Mesendoderm (in vitro differentiated cells): ENCODE measurements around the gene ILKAP.

ENCODE experiments used
- DNase-seq: peaks from one replicate; pipeline ENCODE4 v3.0.0; 2013
- H2AK5ac ChIP-seq: 2 replicates; pipeline ENCODE4 v1.6.1; 2013; ENCODE audit warnings: low read length, inconsistent platforms
- H2BK120ac ChIP-seq: 2 replicates; pipeline ENCODE4 v1.6.1; 2013; ENCODE audit warnings: low read depth, mild to moderate bottlenecking, low read length, moderate library complexity, mixed read lengths
- H2BK15ac ChIP-seq: replicated peaks from 2 replicates; pipeline ENCODE4 v1.6.1; 2013; ENCODE audit warnings: low read depth, mild to moderate bottlenecking, moderate library complexity
- H2BK5ac ChIP-seq: 2 replicates; pipeline ENCODE4 v1.6.1; 2013; ENCODE audit warnings: low read length, inconsistent platforms
- H3K18ac ChIP-seq: 2 replicates; pipeline ENCODE4 v1.6.1; 2013; ENCODE audit warnings: mild to moderate bottlenecking, low read length, mixed read lengths
- H3K23ac ChIP-seq: one replicate; pipeline ENCODE4 v1.6.1; 2013; ENCODE audit warnings: low read length
- H3K27ac ChIP-seq: 2 replicates; pipeline ENCODE4 v1.5.1; 2013; ENCODE audit warnings: low read depth, mild to moderate bottlenecking, inconsistent platforms, low read length, moderate library complexity
- H3K27me3 ChIP-seq: 2 replicates; pipeline ENCODE4 v1.6.1; 2013; ENCODE audit warnings: low read length, control low read depth, mild to moderate bottlenecking, inconsistent platforms; ENCODE audit not compliant: insufficient read depth, poor library complexity
- H3K36me3 ChIP-seq: 2 replicates; pipeline ENCODE4 v1.6.1; 2013; ENCODE audit warnings: low read length, inconsistent platforms; ENCODE audit not compliant: control insufficient read depth, insufficient read depth
- H3K4ac ChIP-seq: one replicate; pipeline ENCODE4 v1.6.1; 2013; ENCODE audit warnings: low read depth, mild to moderate bottlenecking, low read length, moderate library complexity
- H3K4me1 ChIP-seq: 2 replicates; pipeline ENCODE4 v1.6.1; 2013; ENCODE audit warnings: low read depth, low read length, inconsistent platforms; ENCODE audit not compliant: control insufficient read depth
- H3K4me2 ChIP-seq: 2 replicates; pipeline ENCODE4 v1.6.1; 2013; ENCODE audit warnings: low read length
- H3K4me3 ChIP-seq: 2 replicates; pipeline ENCODE4 v1.5.1; 2013; ENCODE audit warnings: mild to moderate bottlenecking, low read length
- H3K56ac ChIP-seq: one replicate; pipeline ENCODE4 v1.6.1; 2013; ENCODE audit warnings: low read length
- H3K79me1 ChIP-seq: 2 replicates; pipeline ENCODE4 v1.6.1; 2013; ENCODE audit warnings: low read length, inconsistent platforms
- H3K79me2 ChIP-seq: 2 replicates; pipeline ENCODE4 v1.6.1; 2013; ENCODE audit warnings: mild to moderate bottlenecking, low read length; ENCODE audit not compliant: control insufficient read depth, insufficient read depth
- H3K9ac ChIP-seq: 2 replicates; pipeline ENCODE4 v1.6.1; 2013; ENCODE audit warnings: low read length, inconsistent platforms
- H4K5ac ChIP-seq: one replicate; pipeline ENCODE4 v1.6.1; 2013; ENCODE audit warnings: low read length
- H4K8ac ChIP-seq: one replicate; pipeline ENCODE4 v1.6.1; 2013; ENCODE audit warnings: low read depth, mild to moderate bottlenecking, control low read depth, low read length, moderate library complexity
- whole genome bisulfite sequencing: extraction: QIAGEN DNeasy Blood & Tissue Kit; methylation state at CpG from one replicate; pipeline ENCODE4 v1.1.7; 2013; ENCODE audit warnings: low lambda C conversion rate, missing lambda C conversion rate; ENCODE audit not compliant: insufficient coverage; ENCODE audit errors: extremely low coverage; 5-methylcytosine and 5-hydroxymethylcytosine counted together

Gene ILKAP

GRCh38 chr2:238131761-238132462 lies 71.6 kb downstream of the ILKAP start:
- Histone ChIP-seq H3K36me3 (no peaks in the 10 kb centered on the region), H3K56ac (no peak overlapping the region), H3K27me3 (no peaks in the 10 kb centered on the region), H3K79me2 (no peaks in the 10 kb centered on the region), H4K8ac (no peak overlapping the region), H3K4ac (no peak overlapping the region), H2AK5ac (no peak overlapping the region), H3K4me2 (no peak overlapping the region), H2BK15ac (no peak overlapping the region), H2BK120ac (no peak overlapping the region), H3K79me1 (no peaks in the 10 kb centered on the region), H4K5ac (no peak overlapping the region), H3K9ac (no peak overlapping the region), H3K4me1 (peaks cover 3% of the 10 kb centered on the region), H3K27ac (no peak overlapping the region), H3K18ac (no peak overlapping the region), H3K4me3 (no peak overlapping the region), H3K23ac (no peak overlapping the region), H2BK5ac (no peak overlapping the region)
- no peak for DNase-seq
- WGBS: no CpG with 5 or more reads among the region's 14 CpGs

DNA sequence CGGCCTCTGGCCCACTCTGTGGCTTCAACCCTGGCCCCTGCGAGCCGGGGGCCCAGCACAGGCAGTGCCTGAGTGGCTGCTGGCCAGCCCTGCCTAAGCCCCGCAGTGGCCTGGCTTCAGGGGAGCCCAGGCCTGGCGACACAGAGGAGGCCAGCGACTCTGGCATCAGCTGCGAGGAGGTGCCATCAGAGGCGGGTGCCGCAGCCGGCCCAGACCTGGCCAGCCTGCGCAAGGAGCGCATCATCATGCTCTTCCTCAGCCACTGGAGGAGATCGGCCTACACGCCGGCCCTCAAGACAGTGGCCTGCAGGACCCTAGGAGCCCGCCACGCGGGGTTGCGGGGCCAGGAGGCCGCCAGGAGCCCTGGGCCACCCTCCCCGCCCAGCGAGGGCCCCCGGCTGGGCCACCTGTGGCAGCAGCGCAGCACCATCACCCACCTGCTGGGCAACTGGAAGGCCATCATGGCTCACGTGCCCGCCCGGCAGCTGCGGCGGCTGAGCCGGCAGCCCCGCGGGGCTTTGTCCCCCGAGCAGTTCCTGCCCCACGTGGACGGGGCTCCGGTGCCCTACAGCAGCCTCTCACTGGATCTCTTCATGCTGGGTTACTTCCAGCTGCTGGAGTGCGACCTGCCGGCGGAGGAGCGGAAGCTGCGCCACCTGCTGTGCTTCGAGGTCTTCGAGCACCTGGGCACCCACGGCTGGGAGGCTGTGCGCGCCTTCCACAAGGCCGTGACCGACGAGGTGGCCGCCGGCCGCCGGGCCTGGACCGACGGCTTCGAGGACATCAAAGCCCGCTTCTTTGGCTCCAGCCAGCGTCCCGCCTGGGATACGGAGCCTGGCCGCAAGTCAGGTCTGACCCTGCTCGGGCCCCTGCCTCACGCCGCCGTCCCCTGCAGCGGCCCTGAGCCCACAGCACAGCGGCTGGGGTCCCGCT lies 72.5 kb downstream of the ILKAP start:
- no CpG with 5 or more reads among the region's 68 CpGs for WGBS

GRCh38 chr2:238130111-238130695 lies 73.3 kb downstream of the ILKAP start:
- H2AK5ac ChIP-seq: no peak overlapping the region

More for the DNA sequence above, 72.5 kb downstream of the ILKAP start:
- Histone ChIP-seq H3K27ac (no peak overlapping the region), H2BK15ac (no peak overlapping the region), H3K23ac (no peak overlapping the region), H3K56ac (no peak overlapping the region), H2BK120ac (no peak overlapping the region), H3K36me3 (no peaks in the 10 kb centered on the region), H2BK5ac (no peak overlapping the region), H3K9ac (no peak overlapping the region), H3K4me1 (peaks cover 4% of the 10 kb centered on the region), H3K79me1 (no peaks in the 10 kb centered on the region), H3K4ac (no peak overlapping the region), H3K4me3 (no peak overlapping the region), H3K18ac (no peak overlapping the region), H4K5ac (no peak overlapping the region), H3K79me2 (no peaks in the 10 kb centered on the region), H4K8ac (no peak overlapping the region), H2AK5ac (no peak overlapping the region), H3K27me3 (no peaks in the 10 kb centered on the region), H3K4me2 (no peak overlapping the region)
- no peak for DNase-seq

GRCh38 chr2:238129166-238130010 lies 74.1 kb downstream of the ILKAP start:
- H3K36me3 ChIP-seq: no peaks in the 10 kb centered on the region
- H3K56ac ChIP-seq: peak overlapping the region; percentile 49
- H3K9ac ChIP-seq: no peak overlapping the region
- no peak overlapping the region for H3K27ac ChIP-seq
- no peak overlapping the region for H3K23ac ChIP-seq
- H3K27me3 ChIP-seq: no peaks in the 10 kb centered on the region
- DNase-seq: no peak
- WGBS: no CpG with 5 or more reads among the region's 22 CpGs
- H4K8ac ChIP-seq: no peak overlapping the region
- peaks cover 4% of the 10 kb centered on the region for H3K4me1 ChIP-seq
- no peak overlapping the region for H3K4ac ChIP-seq
- H4K5ac ChIP-seq: no peak overlapping the region
- no peaks in the 10 kb centered on the region for H3K79me2 ChIP-seq
- H3K4me3 ChIP-seq: no peak overlapping the region
- no peaks in the 10 kb centered on the region for H3K79me1 ChIP-seq
- no peak overlapping the region for H2BK120ac ChIP-seq
- no peak overlapping the region for H2BK5ac ChIP-seq
- no peak overlapping the region for H3K18ac ChIP-seq
- H2AK5ac ChIP-seq: no peak overlapping the region
- H3K4me2 ChIP-seq: no peak overlapping the region
- H2BK15ac ChIP-seq: no peak overlapping the region

More at GRCh38 chr2:238130111-238130695, 73.3 kb downstream of the ILKAP start:
- Histone ChIP-seq H3K79me2 (no peaks in the 10 kb centered on the region), H3K4me1 (peaks cover 4% of the 10 kb centered on the region), H2BK120ac (no peak overlapping the region), H4K8ac (no peak overlapping the region), H3K4me2 (no peak overlapping the region), H3K4ac (no peak overlapping the region), H3K56ac (no peak overlapping the region), H3K27ac (no peak overlapping the region), H3K23ac (no peak overlapping the region), H3K36me3 (no peaks in the 10 kb centered on the region), H3K4me3 (no peak overlapping the region), H3K27me3 (no peaks in the 10 kb centered on the region), H3K18ac (no peak overlapping the region), H4K5ac (no peak overlapping the region), H2BK5ac (no peak overlapping the region), H3K9ac (no peak overlapping the region), H3K79me1 (no peaks in the 10 kb centered on the region), H2BK15ac (no peak overlapping the region)
- no CpG with 5 or more reads among the region's 28 CpGs for WGBS
- no peak for DNase-seq

- Histone ChIP-seq H4K5ac (no peak overlapping the region), H3K23ac (no peak overlapping the region), H2BK15ac (no peak overlapping the region), H3K56ac (peak overlapping the region; percentile 67), H2BK120ac (no peak overlapping the region), H2AK5ac (no peak overlapping the region), H3K9ac (peak overlapping the region; percentile 29), H3K4me2 (peak overlapping the region; percentile 44), H3K79me2 (no peaks in the 10 kb centered on the region), H3K36me3 (no peaks in the 10 kb centered on the region), H3K4me1 (peaks cover 4% of the 10 kb centered on the region), H3K79me1 (no peaks in the 10 kb centered on the region), H3K4ac (no peak overlapping the region), H3K18ac (no peak overlapping the region), H4K8ac (no peak overlapping the region), H3K27me3 (no peaks in the 10 kb centered on the region), H3K4me3 (no peak overlapping the region), H3K27ac (no peak overlapping the region), H2BK5ac (no peak overlapping the region)
- no CpG with 5 or more reads among the region's 30 CpGs for WGBS
- DNase-seq: no peak
Measured at GRCh38 chr2:238128534-238129001, 74.9 kb downstream of the ILKAP start.
